GM06990 (cell line): ENCODE data around the gene GSTM4.

Experiments
- DNase-seq: peaks from one replicate; pipeline ENCODE4 v3.0.0-alpha.2; 2011; ENCODE audit not compliant: insufficient read length; ENCODE audit errors: extremely low read depth
- H3K27me3 ChIP-seq: replicated peaks from 2 replicates; pipeline ENCODE4 v1.6.0; 2011; ENCODE audit warnings: low read length; ENCODE audit not compliant: control insufficient read depth, insufficient read depth
- H3K36me3 ChIP-seq: 2 replicates; pipeline ENCODE4 v1.5.1; 2011; ENCODE audit warnings: low read length; ENCODE audit not compliant: control insufficient read depth, insufficient read depth
- H3K4me3 ChIP-seq: replicated peaks from 2 replicates; pipeline ENCODE4 v1.5.1; 2011; ENCODE audit warnings: low read depth, mild to moderate bottlenecking, control low read depth, low read length
- TF ChIP-seq, protein P1 (sequence below): IDR thresholded peaks from 2 replicates; pipeline ENCODE4 v1.5.1; 2011; ENCODE audit warnings: low read length, control low read depth, mild to moderate bottlenecking, inconsistent platforms; ENCODE audit not compliant: insufficient read depth, poor library complexity, severe bottlenecking

The GSTM4 gene

GRCh38 chr1:109623601-109624161, 32.2 kb upstream of the GSTM4 start:
- Histone ChIP-seq H3K27me3 (no peaks in the 10 kb centered on the region), H3K36me3 (peaks cover 15% of the 10 kb centered on the region), H3K4me3 (no peak overlapping the region)
- no peak for DNase-seq
- TF ChIP-seq, protein P1, sequence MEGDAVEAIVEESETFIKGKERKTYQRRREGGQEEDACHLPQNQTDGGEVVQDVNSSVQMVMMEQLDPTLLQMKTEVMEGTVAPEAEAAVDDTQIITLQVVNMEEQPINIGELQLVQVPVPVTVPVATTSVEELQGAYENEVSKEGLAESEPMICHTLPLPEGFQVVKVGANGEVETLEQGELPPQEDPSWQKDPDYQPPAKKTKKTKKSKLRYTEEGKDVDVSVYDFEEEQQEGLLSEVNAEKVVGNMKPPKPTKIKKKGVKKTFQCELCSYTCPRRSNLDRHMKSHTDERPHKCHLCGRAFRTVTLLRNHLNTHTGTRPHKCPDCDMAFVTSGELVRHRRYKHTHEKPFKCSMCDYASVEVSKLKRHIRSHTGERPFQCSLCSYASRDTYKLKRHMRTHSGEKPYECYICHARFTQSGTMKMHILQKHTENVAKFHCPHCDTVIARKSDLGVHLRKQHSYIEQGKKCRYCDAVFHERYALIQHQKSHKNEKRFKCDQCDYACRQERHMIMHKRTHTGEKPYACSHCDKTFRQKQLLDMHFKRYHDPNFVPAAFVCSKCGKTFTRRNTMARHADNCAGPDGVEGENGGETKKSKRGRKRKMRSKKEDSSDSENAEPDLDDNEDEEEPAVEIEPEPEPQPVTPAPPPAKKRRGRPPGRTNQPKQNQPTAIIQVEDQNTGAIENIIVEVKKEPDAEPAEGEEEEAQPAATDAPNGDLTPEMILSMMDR: no peak

- DNase-seq: no peak
Measured at GRCh38 chr1:109624201-109625010, 31.5 kb upstream of the GSTM4 start.

DNA sequence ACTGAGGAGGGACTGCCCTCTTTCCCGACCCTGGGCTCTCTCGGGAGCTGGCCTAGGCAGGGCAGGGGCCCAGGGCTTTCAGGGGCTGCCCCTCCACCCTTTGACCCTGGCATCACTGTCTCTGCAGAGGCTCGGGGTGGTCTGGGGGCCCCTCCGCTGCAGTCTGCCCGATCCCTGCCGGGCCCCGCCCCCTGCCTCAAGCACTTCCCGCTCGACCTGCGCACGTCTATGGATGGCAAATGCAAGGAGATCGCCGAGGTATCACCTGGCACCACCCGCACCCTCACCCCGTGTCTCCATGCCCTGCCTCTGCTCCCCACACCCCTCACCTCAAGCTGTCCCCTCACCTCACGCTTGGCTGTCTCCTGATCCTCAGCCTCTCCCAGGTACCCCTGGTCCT, 30.7 kb upstream of the GSTM4 start:
- no peak overlapping the region for H3K4me3 ChIP-seq

More at GRCh38 chr1:109624201-109625010, 31.5 kb upstream of the GSTM4 start:
- Histone ChIP-seq H3K4me3 (no peak overlapping the region), H3K36me3 (peaks cover 22% of the 10 kb centered on the region), H3K27me3 (no peaks in the 10 kb centered on the region)
- TF ChIP-seq, protein P1: no peak

GRCh38 chr1:109625601-109626560, 30.0 kb upstream of the GSTM4 start:
- DNase-seq: no peak
- TF ChIP-seq, protein P1: no peak
- Histone ChIP-seq H3K36me3 (peaks cover 31% of the 10 kb centered on the region), H3K4me3 (no peak overlapping the region), H3K27me3 (no peaks in the 10 kb centered on the region)

More for the DNA sequence above, 30.7 kb upstream of the GSTM4 start:
- Histone ChIP-seq H3K36me3 (peaks cover 27% of the 10 kb centered on the region), H3K27me3 (no peaks in the 10 kb centered on the region)
- no peak for DNase-seq
- TF ChIP-seq, protein P1: no peak

DNA sequence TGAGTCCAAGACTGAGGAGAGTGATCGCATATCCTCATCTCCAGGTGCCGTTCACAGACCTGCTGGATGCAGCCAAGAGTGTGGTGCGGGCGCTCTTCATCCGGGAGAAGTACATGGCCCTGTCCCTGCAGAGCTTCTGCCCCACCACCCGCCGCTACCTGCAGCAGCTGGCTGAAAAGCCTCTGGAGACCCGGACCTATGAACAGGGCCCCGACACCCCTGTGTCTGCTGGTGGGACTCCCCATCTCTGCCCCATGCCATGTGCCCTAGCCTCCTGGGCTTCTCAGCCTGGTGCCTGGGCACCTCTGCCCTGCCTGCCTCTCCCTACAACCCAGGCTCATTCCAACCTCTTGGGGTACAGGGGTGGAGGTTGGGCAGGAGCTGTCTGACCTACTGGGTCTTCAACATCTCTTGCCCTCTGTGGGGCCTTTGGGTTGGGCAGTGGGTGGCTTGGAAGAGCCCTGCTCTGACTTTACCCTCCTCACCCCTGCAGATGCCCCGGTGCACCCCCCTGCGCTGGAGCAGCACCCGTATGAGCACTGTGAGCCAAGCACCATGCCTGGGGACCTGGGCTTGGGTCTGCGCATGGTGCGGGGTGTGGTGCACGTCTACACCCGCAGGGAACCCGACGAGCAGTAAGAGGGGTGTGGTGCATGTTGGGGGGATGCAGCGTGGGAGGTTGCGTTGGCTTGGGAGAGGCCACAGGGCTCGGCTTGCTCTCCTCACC, 29.1 kb upstream of the GSTM4 start:
- no peak for DNase-seq
- TF ChIP-seq, protein P1: no peak
- peaks cover 39% of the 10 kb centered on the region for H3K36me3 ChIP-seq
- no peaks in the 10 kb centered on the region for H3K27me3 ChIP-seq
- no peak overlapping the region for H3K4me3 ChIP-seq
